Fibroblast of peridontal ligament (primary cell): Measurements from ENCODE around the gene ADH1C.
"Not testable (repeated sequence)": the region's sequence is repeated elsewhere in the genome, so short reads cannot be mapped to it uniquely, and the experiment has no call there.

Experiments used
- DNase-seq: peaks from one replicate; pipeline ENCODE4 v3.0.0-alpha.2; 2010; ENCODE audit errors: extremely low read depth

The ADH1C gene

DNA sequence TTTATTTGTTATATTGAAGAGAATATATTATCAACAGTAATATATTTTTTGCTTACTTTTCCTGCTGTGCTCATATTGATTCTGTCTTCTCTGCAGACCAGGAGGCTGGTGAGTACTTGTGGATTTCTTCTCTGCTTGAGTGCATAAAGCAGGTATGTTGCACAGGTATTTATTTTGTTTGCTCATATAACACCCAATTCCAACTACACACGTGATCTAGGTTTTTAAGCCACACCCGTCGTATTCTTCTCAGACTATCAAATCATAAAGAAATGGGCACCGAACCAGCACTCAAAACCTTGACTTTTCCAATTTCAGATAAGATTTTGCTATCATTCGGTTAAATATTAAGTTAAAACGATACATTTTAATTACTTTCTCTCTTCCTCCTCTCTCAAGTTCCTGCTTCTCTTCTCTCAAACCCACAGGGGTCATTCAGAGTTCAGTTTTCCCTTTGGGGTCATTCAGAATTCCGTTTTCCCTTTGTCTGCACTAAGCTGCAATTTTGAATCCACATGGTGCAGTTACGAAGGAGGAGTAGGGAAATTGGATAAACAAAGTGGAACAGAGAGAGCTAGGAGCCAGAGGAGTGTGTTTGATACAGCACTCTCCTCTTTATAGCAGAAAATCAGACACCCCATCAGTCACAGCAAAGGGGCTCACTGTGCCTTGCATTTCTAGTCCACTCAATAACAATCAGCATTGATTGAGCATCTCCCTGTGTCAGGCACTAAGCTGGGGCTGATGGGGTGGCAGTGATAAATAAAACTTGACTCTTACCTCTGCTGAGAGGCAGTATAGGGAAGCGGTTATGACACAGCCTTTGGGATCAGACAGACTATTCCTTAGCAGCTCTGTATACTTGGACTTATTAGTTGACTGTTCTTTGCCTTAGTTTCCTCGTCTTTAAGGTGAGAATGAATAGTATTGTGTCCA, at the start of gene ADH1C:
ADH1C (minus strand) TSS at position 145 of the 936 bp plus-strand sequence; CDS start at position 74, 71 bp downstream.
- peak; percentile 66 for DNase-seq

- peak; percentile 51 for DNase-seq
These were observed 48.3 kb upstream of the ADH1C start for GRCh38 chr4:99400831-99401230.

GRCh38 chr4:99399017-99399416, 46.5 kb upstream of the ADH1C start:
- no peak for DNase-seq

DNA sequence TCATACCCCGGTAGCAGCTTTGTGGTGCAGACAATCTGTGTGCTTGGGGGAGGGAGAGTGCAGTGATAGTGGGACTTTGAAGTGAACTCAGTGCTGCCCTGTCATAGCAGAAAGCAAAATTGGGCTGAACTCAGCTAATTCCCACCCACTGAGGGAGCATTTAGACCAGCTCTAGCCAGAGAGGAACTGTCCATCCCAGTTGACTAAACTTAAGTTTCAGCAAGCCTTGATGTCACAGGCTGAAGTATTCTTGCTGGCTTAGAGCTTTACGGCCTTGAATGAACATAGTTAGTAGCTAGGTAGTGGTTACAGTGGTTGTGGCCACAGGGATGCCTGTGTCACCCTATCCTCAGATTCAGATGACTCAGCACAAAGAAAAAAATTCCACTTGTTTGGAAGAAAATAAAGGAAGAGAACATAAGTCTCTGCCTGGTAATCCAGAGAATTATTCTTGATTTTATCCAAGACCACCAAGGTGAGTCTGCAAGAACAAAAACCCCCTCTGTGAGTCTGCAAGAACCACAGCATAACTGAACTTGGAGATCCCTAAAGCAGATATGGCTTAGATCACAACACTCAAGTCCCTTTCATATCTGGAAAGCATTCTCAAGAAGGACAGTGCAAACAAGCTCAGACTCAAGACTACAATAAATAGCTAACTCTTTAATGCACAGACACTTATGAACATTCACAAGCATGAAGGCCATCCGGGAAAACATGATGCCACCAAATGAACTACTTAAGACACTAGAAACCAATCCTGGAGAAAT, 43.2 kb upstream of the ADH1C start:
- DNase-seq = peak; percentile 71

DNA sequence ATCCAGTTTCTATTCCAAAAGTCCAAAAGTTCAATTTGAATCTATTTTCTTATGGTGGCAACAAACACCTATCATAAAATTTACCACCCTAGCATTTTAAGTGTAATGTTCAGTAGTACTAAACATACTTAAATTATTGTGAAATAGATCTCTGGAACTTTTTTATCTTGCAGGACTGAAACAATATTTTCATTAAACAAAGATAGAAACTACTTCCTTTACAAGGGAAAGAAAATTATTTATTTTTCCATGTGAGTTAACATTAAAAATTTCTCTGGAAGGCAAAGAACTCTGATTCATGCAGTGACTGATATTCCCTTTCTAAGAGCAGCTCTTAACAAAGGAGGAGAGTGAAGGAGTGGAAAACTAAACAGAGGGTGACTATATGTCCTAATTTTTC, 42.4 kb upstream of the ADH1C start:
- peak; percentile 73 for DNase-seq

DNA sequence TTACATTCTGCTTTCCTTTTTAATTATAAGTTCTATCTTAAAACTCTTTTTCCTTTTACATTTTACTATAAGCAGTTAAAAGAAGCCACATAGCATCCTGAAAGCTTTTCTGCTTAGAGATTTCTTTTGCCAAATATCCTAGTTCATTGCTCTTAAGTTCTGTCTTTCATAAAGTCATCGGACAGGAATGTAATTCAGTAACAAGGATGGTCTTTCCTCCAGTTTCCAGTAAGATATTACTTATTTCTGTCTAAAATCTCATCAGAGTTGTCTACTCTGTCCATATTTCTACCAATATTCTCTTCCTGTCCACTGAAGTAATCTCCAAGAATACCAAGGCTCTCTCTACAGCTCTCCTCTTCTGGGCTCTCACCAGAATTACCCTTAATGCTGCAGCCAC, 37.5 kb upstream of the ADH1C start:
- peak; percentile 91 for DNase-seq

GRCh38 chr4:99389606-99390005, 37.1 kb upstream of the ADH1C start:
- DNase-seq = no peak

DNA sequence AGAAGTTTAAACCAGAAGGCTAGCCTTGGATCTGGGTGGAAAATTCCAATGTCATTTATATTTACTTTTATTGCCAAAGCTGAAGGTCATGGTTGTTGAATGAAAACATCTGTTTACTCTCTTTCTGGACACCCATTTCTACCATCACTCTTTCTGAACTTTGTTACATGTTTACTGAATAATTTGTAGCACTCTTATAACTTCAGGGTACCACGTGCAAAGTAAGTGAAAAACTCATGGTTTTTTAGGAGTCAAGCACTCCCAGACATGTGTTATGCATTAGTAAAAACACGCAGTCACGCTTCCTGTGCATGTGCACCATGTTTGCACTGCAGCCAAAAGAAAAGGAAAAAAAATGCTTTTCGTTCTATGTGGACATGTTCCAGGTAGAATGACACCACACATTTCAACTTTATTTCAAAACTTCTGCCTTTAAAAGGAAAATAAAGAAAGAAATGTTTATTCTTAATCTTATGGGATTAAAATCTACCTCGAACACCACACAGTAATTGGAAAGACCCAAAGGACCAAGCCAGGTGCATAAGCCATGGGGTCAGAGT, 31.4 kb upstream of the ADH1C start:
- DNase-seq = peak; percentile 99

GRCh38 chr4:99383399-99383798, 30.9 kb upstream of the ADH1C start:
- DNase-seq = no peak

DNA sequence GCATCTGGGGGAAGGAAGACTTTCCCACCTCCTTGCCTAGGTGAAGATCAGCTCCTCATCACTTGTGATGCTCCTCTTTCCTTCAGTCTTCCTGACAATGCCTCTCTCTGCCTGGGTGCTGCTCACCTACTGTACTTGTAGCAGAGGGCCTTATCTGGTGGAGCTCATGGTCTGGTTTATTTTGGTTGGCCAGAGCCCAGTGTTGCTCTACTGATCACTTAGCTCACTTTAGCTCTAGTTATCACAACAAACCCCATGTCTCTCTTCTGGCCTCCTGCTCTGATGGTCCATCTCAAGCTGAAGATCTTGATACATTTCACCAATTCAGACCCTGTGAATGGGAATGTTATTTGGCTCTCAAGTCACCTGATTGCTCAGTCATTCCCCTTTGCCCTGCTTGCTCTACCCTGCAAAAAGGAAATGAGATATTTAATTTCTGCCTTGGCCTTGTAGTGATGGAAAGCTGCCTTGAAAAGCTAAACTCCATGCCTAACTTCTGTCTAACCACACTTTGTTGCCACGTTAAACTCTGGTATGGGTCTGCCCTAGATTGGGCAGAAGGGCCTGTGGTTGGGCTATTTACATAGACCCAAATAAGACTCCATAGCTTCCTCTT, 30.3 kb upstream of the ADH1C start:
- DNase-seq = no peak

DNA sequence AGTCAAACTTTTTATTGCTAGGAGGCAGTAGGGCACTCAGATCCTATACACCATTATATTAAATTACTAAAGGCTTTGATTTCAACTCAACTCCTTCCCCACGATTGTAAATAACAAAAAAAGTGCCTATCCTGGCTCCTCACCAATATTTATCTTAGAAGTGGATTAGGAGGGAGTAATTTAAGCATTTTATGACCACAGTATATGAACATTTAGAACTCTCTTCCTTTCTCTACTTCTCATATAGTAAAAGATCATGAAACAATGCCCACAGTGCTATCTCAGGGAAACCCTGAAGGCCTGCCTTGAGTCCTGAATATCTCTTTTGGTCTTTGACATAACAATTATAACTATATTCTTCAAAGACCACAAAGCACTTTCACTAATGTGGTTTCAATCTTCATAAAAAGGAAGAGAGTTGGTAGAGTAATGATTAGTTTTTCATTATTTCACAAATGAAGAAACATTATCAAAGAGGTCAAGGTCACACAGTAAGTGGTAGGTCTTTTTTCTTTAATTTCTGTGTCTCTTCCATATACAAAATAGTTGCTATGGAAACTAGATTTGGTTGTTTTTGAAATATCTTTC, 29.1 kb upstream of the ADH1C start:
- DNase-seq = no peak

DNA sequence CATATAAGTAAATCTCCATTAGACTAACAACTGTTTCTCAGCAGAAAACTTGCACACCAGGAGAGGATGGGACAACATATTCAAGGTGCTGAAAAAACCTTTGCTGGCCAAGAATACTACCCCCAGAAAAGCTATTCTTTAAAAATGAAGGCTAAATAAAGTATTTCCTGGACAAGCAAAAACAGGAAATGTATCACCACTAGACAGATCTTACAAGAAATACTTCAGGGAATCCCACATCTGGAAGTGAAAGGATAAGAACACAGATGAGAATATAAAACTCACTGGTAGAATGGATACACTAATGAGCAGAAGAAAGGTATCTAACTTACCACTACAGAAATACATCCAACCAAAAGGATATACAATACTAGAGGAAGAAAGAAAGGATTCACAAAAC, 27.0 kb upstream of the ADH1C start:
- DNase-seq = no peak

DNA sequence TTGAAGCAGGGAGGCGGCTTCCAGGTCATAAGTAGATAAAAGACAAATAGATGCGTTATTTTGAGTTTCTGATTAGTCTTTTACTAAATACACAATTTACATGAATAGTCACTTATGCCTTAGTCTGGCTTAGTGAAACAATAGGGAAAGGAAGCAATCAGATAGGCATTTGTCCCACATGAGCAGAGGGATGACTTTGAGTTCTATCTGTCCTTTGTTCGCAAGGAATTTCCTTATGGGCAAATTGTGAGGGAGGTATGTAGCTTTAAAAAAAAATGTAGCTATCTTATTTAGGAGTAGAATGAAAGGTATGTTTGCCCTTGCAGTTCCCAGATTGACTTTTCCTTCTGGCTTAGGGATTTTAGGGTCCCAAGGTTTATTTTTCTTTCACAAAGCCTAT, 26.3 kb upstream of the ADH1C start:
- DNase-seq = no peak

DNA sequence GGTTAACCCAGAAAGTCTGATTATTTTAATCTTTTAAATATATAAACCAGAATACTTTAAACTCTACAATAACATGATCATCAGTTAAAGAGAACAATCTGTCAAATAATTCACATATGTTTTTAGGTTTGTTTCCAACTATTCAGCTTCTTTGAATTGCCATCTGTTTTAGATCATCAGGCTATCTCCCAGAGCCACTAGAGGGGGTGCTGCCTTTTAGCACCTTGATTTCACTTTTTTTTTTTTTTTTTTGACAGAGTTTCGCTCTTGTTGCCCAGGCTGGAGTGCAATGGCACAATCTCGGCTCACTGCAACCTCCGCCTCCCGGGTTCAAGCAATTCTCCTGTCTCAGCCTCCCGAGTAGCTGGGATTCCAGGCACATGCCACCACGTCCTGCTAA, 24.8 kb upstream of the ADH1C start:
- DNase-seq = peak; percentile 79

DNA sequence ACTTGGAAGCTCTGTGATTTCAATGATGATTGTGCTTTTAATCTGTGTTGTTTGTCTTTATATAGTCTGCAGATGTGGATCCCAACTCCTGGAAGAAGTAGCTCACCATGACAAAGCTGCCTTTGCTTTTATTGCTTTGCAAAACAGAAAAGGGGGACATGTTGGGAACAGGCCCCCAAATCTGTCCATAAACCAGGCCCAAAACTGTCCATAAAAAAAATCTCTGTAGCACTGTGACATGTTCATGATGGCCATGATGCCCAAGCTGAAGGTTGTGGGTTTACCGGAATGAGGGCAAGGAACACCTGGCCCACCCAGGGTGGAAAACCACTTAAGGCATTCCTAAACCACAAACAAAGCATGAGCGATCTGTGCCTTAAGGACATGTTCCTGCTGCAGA, 19.9 kb upstream of the ADH1C start:
- DNase-seq = not testable (repeated sequence)

DNA sequence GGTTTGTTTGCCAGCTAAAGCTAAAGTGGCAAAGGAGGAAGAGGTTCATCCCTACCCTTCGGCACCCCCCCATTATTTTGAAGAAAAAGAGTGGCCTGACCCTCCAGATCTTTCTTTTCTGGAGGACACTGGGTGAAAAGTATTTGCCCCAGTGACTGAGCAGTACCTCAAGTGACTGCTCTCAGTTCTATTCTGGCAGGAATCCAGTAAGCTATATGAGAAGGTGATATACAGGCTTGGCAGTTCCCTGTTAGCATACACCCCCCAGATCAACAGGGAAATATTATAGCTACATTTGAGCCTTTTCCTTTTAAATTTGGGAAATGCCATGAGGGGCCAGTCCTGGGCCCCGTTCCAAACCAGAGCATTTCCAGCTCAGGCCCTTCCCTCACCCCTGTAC, 15.3 kb upstream of the ADH1C start:
- DNase-seq = not testable (repeated sequence)

DNA sequence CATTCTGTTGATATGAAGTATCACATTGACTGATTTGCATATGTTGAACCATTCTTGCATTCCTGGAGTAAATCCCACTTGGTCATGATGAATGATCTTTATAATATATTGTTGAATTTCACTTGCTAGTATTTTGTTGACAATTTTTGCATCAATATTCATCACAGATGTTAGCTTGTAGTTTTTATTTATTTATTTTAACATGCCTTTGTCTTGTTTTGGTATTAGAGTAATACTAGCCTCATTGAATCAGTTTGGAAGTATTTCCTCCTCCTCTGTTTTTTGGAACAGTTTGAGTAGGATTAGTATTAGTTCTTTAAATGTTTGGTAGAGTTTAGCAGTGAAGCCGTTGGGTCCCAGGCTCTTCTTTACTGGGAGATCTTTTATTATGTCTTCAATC, 13.9 kb upstream of the ADH1C start:
- no peak for DNase-seq

GRCh38 chr4:99362768-99363167, 10.2 kb upstream of the ADH1C start:
- no peak for DNase-seq

DNA sequence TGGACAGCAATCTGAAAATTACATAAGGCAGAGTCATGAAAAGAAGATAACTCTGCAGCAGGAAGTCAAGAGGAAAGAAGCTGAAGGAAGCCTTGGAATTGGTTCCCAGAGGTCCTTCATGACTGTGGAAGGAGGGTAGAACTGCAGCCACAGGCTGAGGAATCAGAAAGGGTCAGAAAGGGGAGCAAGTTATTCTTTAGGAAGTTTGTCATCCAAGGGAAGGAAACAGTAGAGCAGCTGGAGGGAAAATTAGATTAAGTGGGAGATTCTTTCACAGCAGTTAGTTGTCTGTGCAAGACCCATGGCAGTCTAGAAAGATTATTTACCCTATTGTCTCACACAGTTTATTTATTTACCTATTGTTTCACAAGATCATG, 9.3 kb upstream of the ADH1C start:
- DNase-seq = no peak

- no peak for DNase-seq
These were observed 8.8 kb upstream of the ADH1C start for GRCh38 chr4:99361268-99361898.

DNA sequence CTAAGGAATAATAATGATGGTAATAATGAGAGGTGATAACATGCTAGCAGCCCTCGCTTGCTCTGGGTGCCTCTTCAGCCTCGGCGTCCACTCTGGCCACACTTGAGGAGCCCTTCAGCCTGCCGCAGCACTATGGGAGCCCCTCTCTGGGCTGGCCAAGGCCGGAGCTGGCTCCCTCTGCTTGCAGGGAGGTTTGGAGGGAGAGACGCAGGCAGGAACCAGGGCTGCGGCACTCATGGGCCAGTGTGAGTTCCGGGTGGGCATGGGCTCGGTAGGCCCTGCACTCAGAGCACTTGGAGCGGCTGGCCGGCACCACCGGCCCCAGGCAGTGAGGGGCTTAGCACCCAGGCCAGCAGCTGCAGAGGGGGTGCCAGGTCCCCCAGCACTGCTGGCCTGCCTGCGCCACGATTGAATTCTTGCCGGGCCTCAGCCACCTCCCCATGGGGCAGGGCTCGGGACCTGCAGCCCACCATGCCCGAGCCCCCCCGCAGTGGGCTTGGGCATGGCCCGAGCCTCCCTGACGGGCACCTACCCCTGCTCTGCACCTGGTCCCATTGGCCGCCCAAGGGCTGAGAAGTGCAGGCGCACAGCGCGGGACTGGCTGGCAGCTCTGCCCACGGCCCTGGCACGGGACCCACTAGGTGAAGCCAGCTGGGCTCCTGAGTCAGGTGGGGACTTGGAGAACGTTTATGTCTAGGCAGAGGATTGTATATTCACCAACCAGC, 7.1 kb upstream of the ADH1C start:
- DNase-seq = no peak
